Measurements from ENCODE around the gene BTBD16.

BTBD16 gene

GRCh38 chr10:122302315-122302714, 31.2 kb downstream of the BTBD16 start:
- H3K4me3 ChIP-seq (replicated peaks; ENCODE audit: low read depth, low read length), result no peak overlapping the region
- TF ChIP-seq CTCF (IDR thresholded peaks at IDR 0.05; ENCODE audit: low read depth, low read length, missing control alignments), result no peak
- DNase-seq (ENCODE audit: extremely low read depth, low read depth), result no peak

- DNase-seq (ENCODE audit: extremely low read depth, low read depth), result no peak
- TF ChIP-seq CTCF (IDR thresholded peaks at IDR 0.05; ENCODE audit: low read depth, low read length, missing control alignments), result no peak
- no peak overlapping the region for H3K4me3 ChIP-seq (replicated peaks; ENCODE audit: low read depth, low read length)
Observed at GRCh38 chr10:122303271-122304053, 32.4 kb downstream of the BTBD16 start.

- no peak overlapping the region for H3K4me3 ChIP-seq (replicated peaks; ENCODE audit: low read depth, low read length)
- no peak for DNase-seq (ENCODE audit: extremely low read depth, low read depth)
- no peak for TF ChIP-seq CTCF (IDR thresholded peaks at IDR 0.05; ENCODE audit: low read depth, low read length, missing control alignments)
Observed at GRCh38 chr10:122304054-122304579, 33.0 kb downstream of the BTBD16 start.

- H3K4me3 ChIP-seq (replicated peaks; ENCODE audit: low read depth, low read length), result no peak overlapping the region
- TF ChIP-seq CTCF (IDR thresholded peaks at IDR 0.05; ENCODE audit: low read depth, low read length, missing control alignments), result no peak
- no peak for DNase-seq (ENCODE audit: extremely low read depth, low read depth)
Observed at GRCh38 chr10:122306282-122306681, 35.2 kb downstream of the BTBD16 start.

GRCh38 chr10:122306744-122307143, 35.6 kb downstream of the BTBD16 start:
- TF ChIP-seq CTCF (IDR thresholded peaks at IDR 0.05; ENCODE audit: low read depth, low read length, missing control alignments), result no peak
- no peak overlapping the region for H3K4me3 ChIP-seq (replicated peaks; ENCODE audit: low read depth, low read length)
- DNase-seq (ENCODE audit: extremely low read depth, low read depth), result no peak

GRCh38 chr10:122307669-122308416, 36.7 kb downstream of the BTBD16 start:
- H3K4me3 ChIP-seq (replicated peaks; ENCODE audit: low read depth, low read length), result peak overlapping the region; percentile 12; the same call in 1 of the 2 replicates
- no peak for TF ChIP-seq CTCF (IDR thresholded peaks at IDR 0.05; ENCODE audit: low read depth, low read length, missing control alignments)
- peak; percentile 90 for DNase-seq (ENCODE audit: extremely low read depth, low read depth)

Measured in HFF-Myc (cell line).